HG03108 (cell line): ENCODE results near the gene ADK.
"Not testable (repeated sequence)": the region's sequence is repeated elsewhere in the genome, so short reads cannot be mapped to it uniquely, and the experiment has no call there.

Experiments used
- ATAC-seq: cut with Tn5 transposase; IDR thresholded peaks from one replicate; pipeline ENCODE4 v1.9.1; 2021; ENCODE audit warnings: moderate library complexity; ENCODE audit not compliant: unreplicated experiment

Gene ADK

DNA sequence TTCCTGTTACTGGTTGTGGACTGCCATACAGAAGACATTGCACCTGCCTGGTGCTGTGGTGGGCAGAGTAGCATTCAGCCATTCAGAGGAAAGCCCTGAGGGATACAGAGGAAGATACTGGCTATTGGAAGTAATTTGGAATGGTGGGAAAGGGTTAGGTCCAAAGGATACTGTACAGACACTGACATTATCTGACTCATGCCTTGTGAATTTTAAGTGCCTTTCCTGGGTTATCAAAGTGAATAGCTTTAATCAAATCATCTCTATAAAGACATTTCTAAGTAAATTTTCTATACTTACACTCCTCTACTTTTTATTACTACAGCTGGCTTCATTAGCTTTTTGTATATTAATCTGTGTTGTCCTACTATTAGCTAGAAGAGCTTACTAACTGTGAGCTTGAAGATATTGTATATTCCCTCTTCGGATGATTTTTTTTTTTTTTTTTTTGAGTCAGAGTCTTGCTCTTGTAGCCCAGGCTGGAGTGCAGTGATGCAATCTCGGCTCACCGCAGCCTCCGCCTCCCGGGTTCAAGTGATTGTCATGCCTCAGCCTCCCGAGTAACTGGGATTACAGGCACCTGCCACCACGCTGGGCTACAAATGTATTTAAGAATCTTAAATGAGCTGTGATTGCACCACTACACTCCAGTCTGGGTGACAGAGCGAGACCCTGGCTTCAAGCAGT lies 186.5 kb downstream of the ADK start:
- ATAC-seq = no peak

DNA sequence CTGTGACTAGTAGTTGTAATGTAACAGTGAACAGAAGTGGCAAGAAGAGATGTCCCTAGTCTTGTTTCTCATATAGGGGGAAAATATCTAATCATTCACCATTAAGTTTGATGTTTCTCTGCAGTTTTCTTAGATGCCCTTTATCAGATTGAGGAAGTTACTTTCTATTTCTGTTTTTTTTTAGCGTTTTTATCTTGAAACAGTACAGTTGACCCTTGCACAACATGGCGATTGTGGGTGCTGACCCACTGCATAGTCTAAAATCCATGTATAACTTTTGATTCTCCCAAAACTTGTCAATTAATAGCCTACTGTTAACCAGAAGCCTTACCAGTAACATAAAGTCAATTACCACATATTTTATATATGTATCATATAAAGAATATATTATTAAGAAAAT lies 192.0 kb downstream of the ADK start:
- ATAC-seq = no peak

- no peak for ATAC-seq
Observed at GRCh38 chr10:74343804-74344203, 192.8 kb downstream of the ADK start.

- ATAC-seq = no peak
Observed at GRCh38 chr10:74344306-74344705, 193.3 kb downstream of the ADK start.

DNA sequence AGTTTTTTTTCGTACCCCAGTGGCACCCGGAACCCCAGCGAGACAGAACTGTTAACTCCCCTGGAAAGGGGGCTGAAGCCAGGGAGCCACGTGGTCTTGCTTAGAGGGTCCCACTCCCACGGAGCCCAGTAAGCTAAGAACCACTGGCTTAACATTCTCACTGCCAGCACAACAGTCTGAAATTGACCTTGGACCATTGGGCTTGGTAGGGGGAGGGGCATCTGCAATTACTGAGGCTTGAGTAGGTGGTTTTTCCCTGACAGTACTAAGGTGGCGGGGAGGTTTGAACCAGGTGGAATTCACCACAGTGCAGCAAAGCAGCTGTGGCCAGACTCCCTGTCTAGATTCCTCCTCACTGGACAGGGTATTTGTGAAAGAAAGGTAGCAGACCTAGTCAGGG lies 196.5 kb downstream of the ADK start:
- no peak for ATAC-seq

DNA sequence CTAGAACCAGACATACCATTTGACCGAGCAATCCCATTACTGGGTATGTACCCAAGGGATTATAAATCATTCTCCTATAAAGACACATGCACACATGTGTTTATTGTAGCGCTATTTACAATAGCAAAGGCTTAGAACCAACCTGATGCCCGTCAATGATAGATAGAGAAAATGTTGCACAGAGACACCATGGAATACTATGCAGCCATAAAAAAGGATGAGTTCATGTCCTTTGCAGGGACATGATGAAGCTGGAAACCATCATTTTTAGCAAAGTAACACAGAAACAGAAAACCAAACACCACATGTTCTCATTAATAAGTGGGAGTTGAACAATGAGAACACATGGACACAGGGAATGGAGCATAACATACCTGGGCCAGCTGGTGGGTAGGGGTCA lies 202.0 kb downstream of the ADK start:
- not testable (repeated sequence) for ATAC-seq

DNA sequence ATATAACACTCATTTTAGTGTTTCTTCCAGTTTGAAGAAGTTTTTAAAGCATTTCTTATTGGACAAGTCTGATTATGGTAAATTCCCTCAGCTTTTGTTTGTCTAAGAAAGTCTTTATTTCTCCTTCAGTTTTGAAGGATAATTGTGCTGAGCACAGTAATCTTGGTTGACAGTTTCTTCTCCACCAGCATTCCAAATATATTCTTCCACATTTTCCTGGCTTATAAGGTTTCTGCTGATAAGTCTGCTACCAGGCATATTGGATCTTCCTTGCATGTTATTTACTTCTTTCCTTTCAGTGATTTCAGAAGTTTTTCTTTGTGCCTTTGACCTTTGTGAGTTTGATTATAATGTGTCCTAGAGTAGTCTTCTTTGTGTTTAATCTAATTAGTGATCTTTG lies 210.7 kb downstream of the ADK start:
- ATAC-seq = no peak

DNA sequence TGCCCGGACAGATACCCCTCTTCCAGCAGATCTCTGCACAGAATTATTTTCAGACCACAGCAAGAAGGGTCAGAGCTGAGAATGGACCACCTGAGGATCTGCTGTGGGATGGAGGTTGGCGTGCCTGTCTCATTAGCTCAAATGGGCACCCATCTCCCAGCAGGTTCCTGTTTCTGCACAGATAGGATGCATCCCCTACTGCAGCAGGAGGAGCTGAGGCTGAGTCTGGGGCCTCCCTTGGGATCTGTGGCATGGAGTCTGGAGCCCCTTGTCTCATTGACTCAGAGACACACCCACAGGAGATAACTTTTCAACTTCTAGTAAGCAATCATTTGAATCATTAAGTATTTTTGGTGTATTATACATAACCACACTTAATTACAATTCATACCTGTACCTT lies 212.7 kb downstream of the ADK start:
- no peak for ATAC-seq

- ATAC-seq = no peak
Observed at GRCh38 chr10:74365109-74365508, 214.1 kb downstream of the ADK start.

- ATAC-seq = no peak
Observed at GRCh38 chr10:74371696-74372095, 220.7 kb downstream of the ADK start.

DNA sequence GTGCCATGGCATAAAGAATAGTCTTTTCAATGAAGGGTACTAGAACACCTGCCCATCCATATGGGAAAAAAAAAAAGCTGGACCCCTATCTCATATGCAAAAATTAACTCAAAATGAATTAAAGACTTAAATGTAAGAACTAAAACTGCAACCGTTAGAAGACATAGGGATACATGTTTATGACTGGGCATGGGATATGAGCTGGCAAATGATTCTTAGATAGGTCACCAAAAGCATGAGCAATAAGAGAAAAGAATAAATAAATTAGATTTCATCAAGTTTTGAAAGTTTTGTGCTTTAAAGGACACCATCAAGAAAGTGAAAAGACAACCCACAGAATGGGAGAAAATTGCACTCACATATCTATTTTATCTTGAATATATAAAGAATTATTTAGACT lies 222.0 kb downstream of the ADK start:
- no peak for ATAC-seq

GRCh38 chr10:74377476-74377875 lies 226.5 kb downstream of the ADK start:
- no peak for ATAC-seq

DNA sequence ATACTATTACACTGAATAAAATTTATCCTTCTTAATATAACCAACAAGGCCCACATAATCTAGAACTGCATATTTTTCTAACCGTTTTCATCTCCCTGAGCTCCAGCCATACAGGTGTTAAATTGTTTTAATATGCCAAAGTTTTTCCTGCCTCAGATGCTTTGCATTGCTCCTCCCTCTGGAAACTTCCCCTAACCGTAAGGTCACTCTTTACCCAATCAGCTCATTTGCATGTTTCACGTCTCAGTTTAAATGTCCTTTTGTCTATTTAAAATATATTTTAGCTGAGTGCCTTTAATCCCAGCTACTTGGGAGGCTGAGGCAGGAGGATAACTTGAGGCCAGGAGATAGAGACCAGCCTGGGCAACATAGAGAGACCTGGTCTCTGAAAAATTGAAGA lies 228.5 kb downstream of the ADK start:
- no peak for ATAC-seq

DNA sequence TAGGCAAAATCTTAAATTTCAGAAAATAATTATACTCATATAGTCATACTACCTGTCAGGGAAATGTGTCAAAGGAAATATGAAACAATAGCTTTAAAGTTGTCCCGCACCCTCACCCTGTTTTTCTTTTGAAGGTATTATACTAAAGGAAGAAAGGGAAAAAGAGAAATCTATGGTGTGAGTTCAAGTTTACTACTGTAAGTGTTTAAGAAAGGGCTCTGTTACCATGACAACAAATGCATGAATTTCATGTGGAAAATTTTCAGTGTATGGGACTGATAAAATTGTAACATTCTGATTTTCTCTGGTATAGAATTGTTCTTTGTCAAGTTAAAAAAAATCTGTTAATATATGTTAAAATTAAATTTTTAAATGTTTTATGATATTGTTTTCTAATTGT lies 229.8 kb downstream of the ADK start:
- ATAC-seq = no peak

DNA sequence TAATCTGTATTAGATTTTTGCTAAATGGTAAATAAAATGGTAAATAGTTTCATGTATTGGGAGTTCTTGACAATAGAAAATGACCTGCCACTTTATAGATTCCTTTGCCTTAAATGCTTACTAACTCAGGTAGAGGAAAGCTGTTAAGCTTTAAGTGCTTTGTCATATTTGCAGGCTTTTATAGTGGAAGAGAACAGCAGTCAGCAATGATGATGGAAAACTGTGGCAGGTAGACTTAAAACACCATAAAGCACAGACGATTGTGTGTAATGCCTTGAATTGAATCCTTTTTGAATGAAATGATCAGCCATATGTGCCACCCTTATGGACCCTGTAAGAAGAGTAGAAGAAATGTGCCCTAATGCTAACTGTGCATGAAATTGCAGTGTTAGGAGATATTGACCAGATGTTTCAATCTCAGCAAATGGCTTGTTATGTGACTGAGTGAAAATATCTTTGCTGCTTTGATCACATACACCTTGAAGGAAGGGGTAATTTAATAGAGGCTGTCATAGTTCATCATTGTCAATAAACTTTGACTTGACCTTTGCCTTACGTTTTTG lies 230.4 kb downstream of the ADK start:
- no peak for ATAC-seq

DNA sequence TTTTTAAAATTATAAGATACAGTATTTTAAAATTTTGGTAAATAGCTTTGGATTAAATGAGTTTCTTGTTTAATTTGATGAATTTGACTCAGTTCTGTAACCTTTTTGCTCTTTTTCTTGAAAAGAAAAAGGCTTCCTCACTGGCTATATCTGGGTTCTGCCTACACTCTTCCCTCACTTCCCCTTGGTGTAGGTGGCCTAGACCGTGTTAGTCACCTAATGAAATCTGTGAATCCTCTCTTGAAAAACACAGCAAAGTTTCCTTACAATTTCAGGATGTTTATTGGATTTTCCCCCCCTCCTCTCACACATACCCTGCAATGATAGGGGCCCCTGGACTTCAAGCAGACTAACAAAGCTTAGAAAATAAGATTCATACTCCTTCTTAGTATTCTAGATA lies 231.6 kb downstream of the ADK start:
- ATAC-seq = no peak

GRCh38 chr10:74383642-74384041 lies 232.6 kb downstream of the ADK start:
- ATAC-seq = no peak

DNA sequence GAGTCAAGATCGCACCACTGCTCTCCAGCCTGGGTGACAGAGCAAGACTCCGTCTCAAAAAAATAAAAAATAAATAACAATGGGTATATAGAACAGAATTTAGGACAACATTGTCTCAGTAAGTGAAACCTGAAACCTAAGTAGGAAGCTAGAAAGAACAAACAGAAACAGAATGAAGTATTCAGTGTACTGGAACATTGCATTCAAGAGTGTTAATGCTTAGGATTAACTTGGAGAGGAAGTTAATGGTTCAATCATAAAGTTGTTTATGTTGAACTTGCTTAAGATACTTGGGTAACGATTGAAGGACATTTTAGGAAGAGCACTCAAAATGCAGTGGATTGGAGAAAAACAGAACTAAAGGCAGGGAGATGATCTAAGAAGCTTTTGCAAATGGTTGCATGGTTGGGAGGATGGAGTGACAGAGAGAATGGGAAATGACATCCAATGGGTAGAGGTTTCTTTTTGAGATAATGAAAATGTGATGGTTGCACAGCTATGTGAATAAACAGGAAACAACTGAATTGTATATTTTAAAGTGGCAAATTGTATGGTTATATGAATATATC lies 233.7 kb downstream of the ADK start:
- ATAC-seq = no peak

GRCh38 chr10:74388801-74389200 lies 237.8 kb downstream of the ADK start:
- ATAC-seq = no peak

- ATAC-seq = no peak
Observed at GRCh38 chr10:74391786-74392185, 240.8 kb downstream of the ADK start.

- no peak for ATAC-seq
Observed at GRCh38 chr10:74394416-74394969, 243.5 kb downstream of the ADK start.

DNA sequence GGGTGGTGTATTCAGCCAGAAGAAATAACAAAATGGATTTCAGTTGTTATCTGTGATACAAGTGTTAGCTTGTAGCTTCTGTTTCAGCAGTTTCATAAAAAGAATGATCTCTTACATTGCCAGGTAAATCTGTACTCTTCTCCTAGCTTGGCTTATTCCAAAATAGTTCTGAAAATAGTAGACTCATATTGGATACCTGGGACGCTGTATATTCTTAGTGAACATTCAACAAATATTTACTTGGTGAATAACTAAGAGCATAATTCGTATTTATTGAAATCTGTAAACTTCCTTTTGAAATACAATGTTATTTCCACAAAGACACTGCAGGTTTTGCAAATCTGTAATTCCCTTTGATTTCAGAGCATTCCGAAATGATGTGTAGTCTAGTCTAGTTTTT lies 249.2 kb downstream of the ADK start:
- no peak for ATAC-seq
